ENCODE data around the gene PNPLA6.
"Not testable (repeated sequence)": the region's sequence is repeated elsewhere in the genome, so short reads cannot be mapped to it uniquely, and the experiment has no call there.

The PNPLA6 gene

GRCh38 chr19:7529610-7530490 is 5.7 kb upstream of the PNPLA6 start:
- in situ Hi-C loops (cut with MboI; ENCODE audit: low sequenced_read_pairs), result no loop called here

- in situ Hi-C loops (cut with MboI; ENCODE audit: low sequenced_read_pairs), result no loop called here
Measured at GRCh38 chr19:7533281-7533885, 2.1 kb upstream of the PNPLA6 start.

GRCh38 chr19:7533925-7534480 is 1.5 kb upstream of the PNPLA6 start:
- in situ Hi-C loops (cut with MboI; ENCODE audit: low sequenced_read_pairs), result no loop called here

- in situ Hi-C loops (cut with MboI; ENCODE audit: low sequenced_read_pairs), result no loop called here
Measured at GRCh38 chr19:7534531-7535046, 928 bp upstream of the PNPLA6 start.

GRCh38 chr19:7535998-7536695 is 630 bp downstream of the PNPLA6 start:
- in situ Hi-C loops (cut with MboI; ENCODE audit: low sequenced_read_pairs), result no loop called here

- in situ Hi-C loops (cut with MboI; ENCODE audit: low sequenced_read_pairs), result not testable (repeated sequence)
Measured at GRCh38 chr19:7538990-7539389, 3.5 kb downstream of the PNPLA6 start.

GRCh38 chr19:7539827-7540425 is 4.4 kb downstream of the PNPLA6 start:
- in situ Hi-C loops (cut with MboI; ENCODE audit: low sequenced_read_pairs), result no loop called here

- in situ Hi-C loops (cut with MboI; ENCODE audit: low sequenced_read_pairs), result no loop called here
Measured at GRCh38 chr19:7540761-7541474, 5.4 kb downstream of the PNPLA6 start.

- in situ Hi-C loops (cut with MboI; ENCODE audit: low sequenced_read_pairs), result no loop called here
Measured at GRCh38 chr19:7541475-7541824, 5.9 kb downstream of the PNPLA6 start.

- in situ Hi-C loops (cut with MboI; ENCODE audit: low sequenced_read_pairs), result no loop called here
Measured at GRCh38 chr19:7541828-7542443, 6.4 kb downstream of the PNPLA6 start.

GRCh38 chr19:7542556-7543348 is 7.2 kb downstream of the PNPLA6 start:
- in situ Hi-C loops (cut with MboI; ENCODE audit: low sequenced_read_pairs), result no loop called here

- in situ Hi-C loops (cut with MboI; ENCODE audit: low sequenced_read_pairs), result no loop called here
Measured at GRCh38 chr19:7544626-7545025, 9.1 kb downstream of the PNPLA6 start.

- in situ Hi-C loops (cut with MboI; ENCODE audit: low sequenced_read_pairs), result no loop called here
Measured at GRCh38 chr19:7545300-7545699, 9.8 kb downstream of the PNPLA6 start.

- in situ Hi-C loops (cut with MboI; ENCODE audit: low sequenced_read_pairs), result no loop called here
Measured at GRCh38 chr19:7545904-7546303, 10.4 kb downstream of the PNPLA6 start.

- in situ Hi-C loops (cut with MboI; ENCODE audit: low sequenced_read_pairs), result no loop called here
Measured at GRCh38 chr19:7547159-7547558, 11.6 kb downstream of the PNPLA6 start.

- in situ Hi-C loops (cut with MboI; ENCODE audit: low sequenced_read_pairs), result no loop called here
Measured at GRCh38 chr19:7549429-7550148, 14.1 kb downstream of the PNPLA6 start.

GRCh38 chr19:7550169-7550770 is 14.8 kb downstream of the PNPLA6 start:
- in situ Hi-C loops (cut with MboI; ENCODE audit: low sequenced_read_pairs), result no loop called here
